ENCODE data around the gene HECTD2.

Gene HECTD2

GRCh38 chr10:91465261-91465660 is 55.1 kb downstream of the HECTD2 start:
- DNase-seq (ENCODE audit: extremely low read depth in 1 of 2, low read depth in 1 of 2), result no peak

- DNase-seq (ENCODE audit: extremely low read depth in 1 of 2, low read depth in 1 of 2), result no peak
These were observed 57.0 kb downstream of the HECTD2 start for GRCh38 chr10:91467114-91467513.

- DNase-seq (ENCODE audit: extremely low read depth in 1 of 2, low read depth in 1 of 2), result no peak
These were observed 61.5 kb downstream of the HECTD2 start for GRCh38 chr10:91471602-91472001.

DNA sequence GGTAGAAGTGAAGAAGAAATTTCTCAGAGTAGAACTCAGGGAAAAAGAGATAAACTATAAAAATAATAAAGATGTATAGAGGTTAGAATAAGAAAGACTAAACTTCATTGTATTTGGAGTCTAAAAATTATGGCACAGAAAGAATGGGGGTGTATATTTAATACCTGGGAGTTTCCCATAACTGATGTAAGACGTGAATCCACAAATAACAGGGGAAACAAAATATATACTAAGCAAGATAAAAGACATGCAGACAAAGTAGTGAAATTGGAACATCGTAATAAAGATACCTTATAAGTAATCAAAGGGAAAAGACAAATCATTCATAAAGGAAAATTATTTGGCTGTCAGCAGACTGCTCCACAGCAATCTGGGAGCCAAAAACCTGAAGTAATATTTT is 62.8 kb downstream of the HECTD2 start:
- DNase-seq (ENCODE audit: extremely low read depth in 1 of 2, low read depth in 1 of 2), result no peak

DNA sequence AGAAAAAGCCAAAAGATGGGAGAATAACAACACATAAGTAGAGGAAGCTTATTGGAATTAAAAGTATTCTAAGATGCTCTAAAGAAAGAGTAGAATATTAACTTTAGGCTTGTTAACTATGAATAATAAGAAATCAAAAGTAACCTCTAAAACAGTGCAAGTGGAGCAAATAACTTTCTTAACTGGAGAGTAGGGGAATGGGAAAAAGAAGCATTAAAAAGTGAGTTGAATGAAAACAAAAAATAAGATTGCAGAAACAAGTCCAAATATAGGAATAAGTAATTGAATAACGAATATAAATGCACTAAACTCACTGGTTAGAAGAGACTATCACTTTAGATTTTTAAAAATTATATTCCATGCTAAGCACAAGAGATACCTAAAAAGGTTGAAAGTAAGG is 63.9 kb downstream of the HECTD2 start:
- no peak for DNase-seq (ENCODE audit: extremely low read depth in 1 of 2, low read depth in 1 of 2)

DNA sequence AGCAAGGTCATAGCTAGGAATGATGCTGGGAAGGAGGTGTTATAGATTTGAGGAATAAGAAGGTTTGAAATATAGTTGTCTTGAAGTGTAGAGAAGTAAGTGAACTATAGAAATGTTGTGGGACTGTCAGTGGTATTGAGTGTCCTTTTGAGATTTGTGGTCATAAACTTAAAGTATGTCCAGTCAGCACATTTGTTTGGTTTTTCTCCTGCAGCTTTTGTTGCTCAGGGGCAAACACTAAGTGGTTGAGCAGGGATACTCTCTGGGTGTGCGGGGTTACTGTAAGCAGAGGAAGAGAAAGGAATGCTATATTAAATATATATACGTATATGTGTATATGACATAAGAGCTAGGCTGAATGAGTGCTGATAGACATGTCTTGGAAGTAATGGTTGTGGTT is 67.1 kb downstream of the HECTD2 start:
- DNase-seq (ENCODE audit: extremely low read depth in 1 of 2, low read depth in 1 of 2), result no peak

DNA sequence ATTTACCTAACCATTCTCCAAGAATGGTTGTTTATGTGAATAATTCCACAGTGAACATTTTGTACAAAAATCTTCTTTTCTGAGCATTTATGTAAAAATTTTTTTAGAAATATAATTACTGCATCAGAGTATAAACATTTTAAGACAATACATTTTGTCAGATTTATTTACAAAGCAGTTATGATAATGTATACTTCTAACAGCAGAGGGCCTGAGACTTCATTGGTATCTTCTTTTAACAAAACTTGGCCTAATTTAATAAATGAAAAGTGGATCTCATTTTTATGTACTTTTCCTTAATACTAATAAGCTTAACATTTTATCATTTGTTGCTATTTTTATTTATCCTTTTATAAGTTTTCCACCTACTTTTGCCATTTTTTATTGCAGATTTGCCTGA is 69.4 kb downstream of the HECTD2 start:
- no peak for DNase-seq (ENCODE audit: extremely low read depth in 1 of 2, low read depth in 1 of 2)

GRCh38 chr10:91487911-91488582 is 77.9 kb downstream of the HECTD2 start:
- DNase-seq (ENCODE audit: extremely low read depth in 1 of 2, low read depth in 1 of 2), result no peak

GRCh38 chr10:91493313-91493712 is 83.2 kb downstream of the HECTD2 start:
- DNase-seq (ENCODE audit: extremely low read depth in 1 of 2, low read depth in 1 of 2), result no peak

- no peak for DNase-seq (ENCODE audit: extremely low read depth in 1 of 2, low read depth in 1 of 2)
These were observed 85.3 kb downstream of the HECTD2 start for GRCh38 chr10:91495402-91495801.

- DNase-seq (ENCODE audit: extremely low read depth in 1 of 2, low read depth in 1 of 2), result no peak
These were observed 85.9 kb downstream of the HECTD2 start for GRCh38 chr10:91496016-91496415.

- no peak for DNase-seq (ENCODE audit: extremely low read depth in 1 of 2, low read depth in 1 of 2)
These were observed 101.6 kb downstream of the HECTD2 start for GRCh38 chr10:91511549-91512330.

- no peak for DNase-seq (ENCODE audit: extremely low read depth in 1 of 2, low read depth in 1 of 2)
These were observed 102.3 kb downstream of the HECTD2 start for GRCh38 chr10:91512458-91512857.

DNA sequence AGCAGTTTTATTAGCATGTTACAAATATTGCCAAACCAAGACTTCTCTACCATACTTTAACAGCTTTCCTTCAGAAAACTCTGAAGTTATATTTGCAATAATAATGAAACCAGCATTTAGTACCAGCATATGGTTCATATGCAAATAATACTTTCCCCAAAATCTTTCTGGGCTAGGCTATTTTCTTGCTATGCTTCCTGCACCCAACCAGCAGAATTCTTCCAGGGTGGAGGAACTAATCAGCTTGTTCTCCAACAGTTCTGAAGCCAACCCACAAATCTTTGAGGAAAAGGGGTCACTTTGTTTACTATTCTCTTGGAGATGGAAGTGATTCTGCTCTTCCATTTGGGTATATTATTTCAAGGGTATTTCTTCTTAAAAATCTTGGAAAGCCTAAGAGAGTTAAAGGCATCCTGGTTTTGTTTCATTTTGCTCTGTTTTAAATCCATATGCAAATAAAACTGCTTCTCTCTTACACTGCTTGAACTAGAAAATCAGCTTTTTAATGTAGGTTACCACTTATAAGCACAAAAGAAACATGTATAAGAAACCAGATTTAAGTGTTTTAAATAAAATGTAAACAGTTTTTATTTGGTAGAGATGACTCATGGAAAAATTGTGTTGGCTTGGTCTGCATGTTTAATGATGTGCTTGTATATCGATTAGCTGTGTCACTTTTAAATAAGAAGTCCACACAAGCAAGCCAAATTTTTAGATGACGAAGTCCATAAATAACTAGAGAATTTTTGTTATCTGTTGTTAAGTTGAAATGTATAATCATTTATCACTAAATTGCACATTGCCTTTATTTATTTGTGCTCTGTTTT is 103.7 kb downstream of the HECTD2 start:
- no peak for DNase-seq (ENCODE audit: extremely low read depth in 1 of 2, low read depth in 1 of 2)

DNA sequence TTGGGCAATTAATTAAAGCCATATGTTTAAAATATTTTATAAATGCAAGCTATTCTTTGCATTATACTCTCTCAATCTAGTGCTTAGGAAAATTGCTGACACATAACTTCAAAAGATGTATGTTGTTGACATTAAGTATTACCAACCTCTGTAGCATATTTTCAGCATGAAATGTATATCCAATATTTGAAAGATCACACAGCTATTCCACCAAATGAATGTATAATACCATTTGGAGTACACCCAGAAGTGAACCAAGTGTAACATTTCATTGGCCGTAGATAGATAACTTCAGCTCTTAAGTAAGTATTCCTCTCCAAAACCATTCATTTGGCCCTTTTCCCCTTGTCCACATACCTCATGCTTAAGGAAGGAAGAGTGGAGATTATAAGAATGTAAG is 104.6 kb downstream of the HECTD2 start:
- no peak for DNase-seq (ENCODE audit: extremely low read depth in 1 of 2, low read depth in 1 of 2)

GRCh38 chr10:91517394-91517793 is 107.2 kb downstream of the HECTD2 start:
- DNase-seq (ENCODE audit: extremely low read depth in 1 of 2, low read depth in 1 of 2), result no peak

DNA sequence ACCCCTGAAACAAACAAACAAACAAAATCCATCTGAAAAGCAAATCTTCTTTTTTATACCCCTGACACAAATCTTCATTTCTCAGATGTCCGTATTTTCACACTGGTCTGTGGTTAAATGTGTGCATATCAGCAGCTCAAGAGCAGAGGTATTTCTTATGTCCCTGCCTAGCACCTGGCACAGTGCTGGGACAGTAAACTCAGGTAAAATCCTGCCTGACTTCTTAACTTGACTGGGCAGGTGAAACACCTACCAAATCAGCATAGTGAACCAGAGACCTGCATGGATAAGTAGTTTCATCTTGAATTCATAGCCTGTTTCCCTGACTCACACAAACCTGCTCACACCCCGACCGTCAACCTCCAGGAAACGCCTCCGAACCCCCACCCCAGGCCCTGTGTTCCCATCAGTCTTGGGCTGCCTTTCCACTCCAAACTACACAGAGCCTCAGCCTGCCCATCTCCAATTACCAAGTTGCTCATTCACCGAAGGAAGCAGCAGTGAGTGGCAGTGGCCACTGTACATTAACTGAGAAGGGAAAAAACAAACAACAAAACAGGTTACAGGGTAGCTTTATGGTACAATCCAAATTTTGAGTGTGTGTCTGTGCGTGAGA is 109.9 kb downstream of the HECTD2 start:
- no peak for DNase-seq (ENCODE audit: extremely low read depth in 1 of 2, low read depth in 1 of 2)

DNA sequence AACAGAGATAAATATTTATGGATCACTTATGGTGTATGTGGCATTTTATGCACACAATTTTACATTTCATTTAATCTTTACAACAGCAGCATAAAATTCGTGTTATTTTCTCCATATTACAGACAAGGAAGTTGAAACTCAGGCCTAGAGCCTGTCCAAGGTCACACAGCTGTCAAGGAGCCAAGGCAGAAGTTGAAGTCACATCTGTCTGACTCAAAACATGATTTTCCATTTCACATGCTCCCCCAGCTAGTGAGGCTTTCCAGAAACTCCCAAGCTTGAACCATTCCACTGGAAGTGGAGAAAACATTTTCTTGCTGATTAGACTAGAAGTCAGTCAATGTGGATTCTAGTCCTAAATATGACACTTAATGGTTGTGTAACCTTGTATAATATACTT is 110.5 kb downstream of the HECTD2 start:
- no peak for DNase-seq (ENCODE audit: extremely low read depth in 1 of 2, low read depth in 1 of 2)

DNA sequence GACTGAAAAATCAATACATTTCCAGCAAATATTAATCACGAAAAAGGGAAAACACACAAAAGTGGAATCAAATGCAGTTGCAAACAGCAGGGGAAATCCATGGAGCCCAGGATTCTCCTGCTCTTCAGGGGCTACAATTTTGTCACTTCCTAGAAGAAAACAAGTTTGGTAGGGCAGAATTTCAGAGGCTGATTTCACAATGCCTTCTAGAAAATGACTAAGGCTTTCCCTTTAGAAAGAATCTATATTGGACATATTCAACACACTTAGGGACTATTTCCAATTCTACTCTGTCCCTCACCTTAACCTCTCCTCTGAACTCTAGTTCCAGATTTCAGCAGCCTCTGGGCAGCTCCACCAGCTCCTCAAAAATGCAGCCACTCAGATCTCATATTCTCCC is 111.3 kb downstream of the HECTD2 start:
- no peak for DNase-seq (ENCODE audit: extremely low read depth in 1 of 2, low read depth in 1 of 2)

GRCh38 chr10:91525896-91526712 is 116.0 kb downstream of the HECTD2 start:
- DNase-seq (ENCODE audit: extremely low read depth in 1 of 2, low read depth in 1 of 2), result no peak
